ENCODE results near the gene C6orf58. TPM values are rescaled to one million over a fixed set of nuclear protein-coding genes. Genes with fewer than 3 reads are reported as not detected.

C6orf58 gene
- polyA plus RNA-seq, 1 of the 3 experiments (the other 2 are of a cell fraction) = 0.07 TPM

DNA sequence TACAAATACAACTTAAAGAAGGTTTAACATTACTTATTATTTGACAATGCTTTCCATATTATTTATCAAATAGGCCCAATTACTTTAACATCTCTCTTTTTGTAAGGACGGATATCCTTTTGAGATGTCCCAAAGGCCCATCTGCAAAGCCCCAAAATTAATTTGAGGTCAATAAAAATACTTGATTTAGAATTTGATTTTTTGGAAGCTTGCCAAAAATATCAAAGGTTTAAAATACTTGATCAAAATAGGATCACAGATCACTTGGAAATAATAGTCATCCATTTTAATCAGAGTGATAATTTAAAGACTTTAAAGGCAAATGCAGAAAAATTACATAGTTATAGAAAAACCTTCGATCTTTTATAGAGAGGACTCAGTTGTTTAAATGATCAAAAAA, 8.1 kb downstream of the C6orf58 start:
- H3K9ac ChIP-seq = no peak overlapping the region
- TF ChIP-seq TCF12 (IDR thresholded peaks at IDR 0.05) (no peak), CHD2 (IDR thresholded peaks at IDR 0.05; ENCODE audit: low read length, partially characterized antibody) (no peak), NRF1 (IDR thresholded peaks at IDR 0.05; ENCODE audit: low read depth, low read length) (no peak), FOSL2 (IDR thresholded peaks at IDR 0.05; ENCODE audit: borderline replicate concordance, low read depth) (no peak), MEF2A (IDR thresholded peaks at IDR 0.05; ENCODE audit: borderline replicate concordance, low read depth) (no peak), TEAD4 (IDR thresholded peaks at IDR 0.05; ENCODE audit: borderline replicate concordance, insufficient read depth) (no peak), JUND (IDR thresholded peaks at IDR 0.05) (no peak), GABPA (IDR thresholded peaks at IDR 0.05; ENCODE audit: low read depth) (no peak), RAD21 (IDR thresholded peaks at IDR 0.05; ENCODE audit: low read length) (no peak), EP300 (IDR thresholded peaks at IDR 0.05; ENCODE audit: borderline replicate concordance in 1 of 2, low read depth in 1 of 2, low read length in 1 of 2) (no peak), SIN3A (IDR thresholded peaks at IDR 0.05; ENCODE audit: borderline replicate concordance, low read depth, low read length) (no peak), TAF1 (IDR thresholded peaks at IDR 0.05; ENCODE audit: borderline replicate concordance, low read depth, low read length) (no peak), POLR2AphosphoS5 (IDR thresholded peaks at IDR 0.05; ENCODE audit: low read depth, low read length) (no peak), SMC3 (IDR thresholded peaks at IDR 0.05; ENCODE audit: low read depth, low read length) (no peak), RFX5 (IDR thresholded peaks at IDR 0.05; ENCODE audit: low read length) (no peak), FOXJ3 (CRISPR knock-in tag; IDR thresholded peaks at IDR 0.05) (no peak)
- TF ChIP-seq, protein P1, sequence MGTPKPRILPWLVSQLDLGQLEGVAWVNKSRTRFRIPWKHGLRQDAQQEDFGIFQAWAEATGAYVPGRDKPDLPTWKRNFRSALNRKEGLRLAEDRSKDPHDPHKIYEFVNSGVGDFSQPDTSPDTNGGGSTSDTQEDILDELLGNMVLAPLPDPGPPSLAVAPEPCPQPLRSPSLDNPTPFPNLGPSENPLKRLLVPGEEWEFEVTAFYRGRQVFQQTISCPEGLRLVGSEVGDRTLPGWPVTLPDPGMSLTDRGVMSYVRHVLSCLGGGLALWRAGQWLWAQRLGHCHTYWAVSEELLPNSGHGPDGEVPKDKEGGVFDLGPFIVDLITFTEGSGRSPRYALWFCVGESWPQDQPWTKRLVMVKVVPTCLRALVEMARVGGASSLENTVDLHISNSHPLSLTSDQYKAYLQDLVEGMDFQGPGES (IDR thresholded peaks at IDR 0.05; ENCODE audit: low read depth, low read length) = no peak
- TF ChIP-seq, protein P2, sequence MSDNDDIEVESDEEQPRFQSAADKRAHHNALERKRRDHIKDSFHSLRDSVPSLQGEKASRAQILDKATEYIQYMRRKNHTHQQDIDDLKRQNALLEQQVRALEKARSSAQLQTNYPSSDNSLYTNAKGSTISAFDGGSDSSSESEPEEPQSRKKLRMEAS (IDR thresholded peaks at IDR 0.05; ENCODE audit: low read depth) = no peak
- no peak overlapping the region for H3K27ac ChIP-seq (ENCODE audit: low read depth in 2 of 2, low read length in 1 of 2)
- WGBS (ENCODE audit: low lambda C conversion rate) = 89% methylated on average over 2 of the region's 2 CpGs
- H3K9me3 ChIP-seq = no peaks in the 10 kb centered on the region
- H4K20me1 ChIP-seq (ENCODE audit: insufficient read depth) = no peaks in the 10 kb centered on the region
- no peak overlapping the region for H3K4me3 ChIP-seq (ENCODE audit: low read depth in 2 of 2, low read length in 1 of 2)
- H3K79me2 ChIP-seq (ENCODE audit: insufficient read depth) = no peaks in the 10 kb centered on the region
- no peaks in the 10 kb centered on the region for H3K4me1 ChIP-seq (ENCODE audit: control insufficient read depth in 1 of 2, insufficient read depth in 2 of 2, low read depth in 1 of 2, low read length in 1 of 2)
- no peaks in the 10 kb centered on the region; the same call in 1 of the 2 replicates for H3K27me3 ChIP-seq (ENCODE audit: insufficient read depth)
- CTCF ChIA-PET = interaction anchor here (1.9 kb wide), 1 partner anchor 30 kb away, joined by 5 read pairs; no protein-coding TSS in a partner anchor
- H3K36me3 ChIP-seq (replicated peaks in 1 of 2; ENCODE audit: control insufficient read depth in 1 of 2, insufficient read depth in 2 of 2, low read length in 1 of 2) = no peaks in the 10 kb centered on the region
- H3K4me2 ChIP-seq = no peak overlapping the region
- POLR2A ChIA-PET = no interaction called here
- no peak for DNase-seq
- H3K9me2 ChIP-seq = no peaks in the 10 kb centered on the region
- peaks cover 3% of the 10 kb centered on the region for H3F3A ChIP-seq (replicated peaks; ENCODE audit: insufficient read depth)
- no peak overlapping the region for H2AFZ ChIP-seq (ENCODE audit: low read depth)

- WGBS (ENCODE audit: low lambda C conversion rate) = 14% methylated on average over 2 of the region's 2 CpGs
- Histone ChIP-seq H3F3A (replicated peaks; ENCODE audit: insufficient read depth) (peaks cover 3% of the 10 kb centered on the region), H3K27ac (ENCODE audit: low read depth in 2 of 2, low read length in 1 of 2) (no peak overlapping the region), H2AFZ (ENCODE audit: low read depth) (no peak overlapping the region), H3K9me3 (no peaks in the 10 kb centered on the region), H3K4me3 (ENCODE audit: low read depth in 2 of 2, low read length in 1 of 2) (no peak overlapping the region), H3K36me3 (replicated peaks in 1 of 2; ENCODE audit: control insufficient read depth in 1 of 2, insufficient read depth in 2 of 2, low read length in 1 of 2) (no peaks in the 10 kb centered on the region), H3K9ac (no peak overlapping the region), H3K9me2 (0 out of 2 replicates have a peak, but pooled peaks cover 1% of the 10 kb centered on the region), H3K4me1 (ENCODE audit: control insufficient read depth in 1 of 2, insufficient read depth in 2 of 2, low read depth in 1 of 2, low read length in 1 of 2) (no peaks in the 10 kb centered on the region), H4K20me1 (ENCODE audit: insufficient read depth) (no peaks in the 10 kb centered on the region), H3K4me2 (no peak overlapping the region), H3K79me2 (ENCODE audit: insufficient read depth) (no peaks in the 10 kb centered on the region), H3K27me3 (ENCODE audit: insufficient read depth) (no peaks in the 10 kb centered on the region; the same call in 1 of the 2 replicates)
- ChIA-PET CTCF (no interaction called here), POLR2A (no interaction called here)
- TF ChIP-seq GATA2 (CRISPR knock-in tag; IDR thresholded peaks at IDR 0.05) = no peak
- TF ChIP-seq RXRA (IDR thresholded peaks at IDR 0.05; ENCODE audit: borderline replicate concordance, low read depth) = no peak
- TF ChIP-seq FOXJ3 (CRISPR knock-in tag; IDR thresholded peaks at IDR 0.05) = no peak
- no peak for TF ChIP-seq MEF2A (IDR thresholded peaks at IDR 0.05; ENCODE audit: borderline replicate concordance, low read depth)
- TF ChIP-seq RFX5 (IDR thresholded peaks at IDR 0.05; ENCODE audit: low read length) = no peak
- no peak for TF ChIP-seq POLR2AphosphoS5 (IDR thresholded peaks at IDR 0.05; ENCODE audit: low read depth, low read length)
- TF ChIP-seq FOXM1 (IDR thresholded peaks at IDR 0.05; ENCODE audit: low read depth) = no peak
- no peak for TF ChIP-seq FOSL2 (IDR thresholded peaks at IDR 0.05; ENCODE audit: borderline replicate concordance, low read depth)
- no peak for TF ChIP-seq SMC3 (IDR thresholded peaks at IDR 0.05; ENCODE audit: low read depth, low read length)
- no peak for TF ChIP-seq NRF1 (IDR thresholded peaks at IDR 0.05; ENCODE audit: low read depth, low read length)
- TF ChIP-seq EP300 (IDR thresholded peaks at IDR 0.05; ENCODE audit: borderline replicate concordance in 1 of 2, low read depth in 1 of 2, low read length in 1 of 2) = no peak
- TF ChIP-seq, protein P2 (IDR thresholded peaks at IDR 0.05; ENCODE audit: low read depth) = no peak
- TF ChIP-seq TAF1 (IDR thresholded peaks at IDR 0.05; ENCODE audit: borderline replicate concordance, low read depth, low read length) = no peak
- no peak for TF ChIP-seq MXI1 (IDR thresholded peaks at IDR 0.05; ENCODE audit: low read depth, low read length)
- no peak for DNase-seq
Observed at GRCh38 chr6:127586372-127586771, 9.4 kb downstream of the C6orf58 start.
